Right hindlimb (tissue), 1 donor: Measurements from ENCODE around the gene REC114.

Source experiments
- DNase-seq: peaks from one replicate; pipeline ENCODE4 v3.0.0-alpha.2; 2018

REC114 gene

GRCh38 chr15:73582851-73583379 lies 140.0 kb downstream of the REC114 start:
- DNase-seq, result no peak

- no peak for DNase-seq
Measured at GRCh38 chr15:73583544-73583943, 140.6 kb downstream of the REC114 start.

- no peak for DNase-seq
Measured at GRCh38 chr15:73584699-73585420, 141.9 kb downstream of the REC114 start.

- no peak for DNase-seq
Measured at GRCh38 chr15:73585871-73586654, 143.1 kb downstream of the REC114 start.

GRCh38 chr15:73589766-73590165 lies 146.8 kb downstream of the REC114 start:
- DNase-seq, result no peak

GRCh38 chr15:73590263-73590662 lies 147.3 kb downstream of the REC114 start:
- DNase-seq, result no peak

GRCh38 chr15:73593304-73594074 lies 150.5 kb downstream of the REC114 start:
- DNase-seq, result peak; percentile 51

GRCh38 chr15:73594109-73594508 lies 151.1 kb downstream of the REC114 start:
- DNase-seq, result no peak

- no peak for DNase-seq
Measured at GRCh38 chr15:73596174-73596573, 153.2 kb downstream of the REC114 start.

GRCh38 chr15:73597036-73597638 lies 154.2 kb downstream of the REC114 start:
- DNase-seq, result no peak

GRCh38 chr15:73598530-73599160 lies 155.7 kb downstream of the REC114 start:
- peak; percentile 29 for DNase-seq

GRCh38 chr15:73599934-73600333 lies 157.0 kb downstream of the REC114 start:
- DNase-seq, result no peak

- DNase-seq, result no peak
Measured at GRCh38 chr15:73600413-73601335, 157.7 kb downstream of the REC114 start.

GRCh38 chr15:73601451-73602445 lies 158.8 kb downstream of the REC114 start:
- peak; percentile 69 for DNase-seq

- no peak for DNase-seq
Measured at GRCh38 chr15:73602446-73602843, 159.5 kb downstream of the REC114 start.

GRCh38 chr15:73602992-73603391 lies 160.0 kb downstream of the REC114 start:
- no peak for DNase-seq

GRCh38 chr15:73604477-73604876 lies 161.5 kb downstream of the REC114 start:
- DNase-seq, result no peak

GRCh38 chr15:73605759-73606436 lies 162.9 kb downstream of the REC114 start:
- no peak for DNase-seq

- DNase-seq, result no peak
Measured at GRCh38 chr15:73607405-73607804, 164.4 kb downstream of the REC114 start.
